GM19463 (cell line): ENCODE results near the gene DIO3.
"Not testable (repeated sequence)": the region's sequence is repeated elsewhere in the genome, so short reads cannot be mapped to it uniquely, and the experiment has no call there.

Source experiments
- ATAC-seq: cut with Tn5 transposase; IDR thresholded peaks from one replicate; pipeline ENCODE4 v1.9.1; 2021; ENCODE audit warnings: mild to moderate bottlenecking, moderate library complexity; ENCODE audit not compliant: unreplicated experiment

DIO3 gene

DNA sequence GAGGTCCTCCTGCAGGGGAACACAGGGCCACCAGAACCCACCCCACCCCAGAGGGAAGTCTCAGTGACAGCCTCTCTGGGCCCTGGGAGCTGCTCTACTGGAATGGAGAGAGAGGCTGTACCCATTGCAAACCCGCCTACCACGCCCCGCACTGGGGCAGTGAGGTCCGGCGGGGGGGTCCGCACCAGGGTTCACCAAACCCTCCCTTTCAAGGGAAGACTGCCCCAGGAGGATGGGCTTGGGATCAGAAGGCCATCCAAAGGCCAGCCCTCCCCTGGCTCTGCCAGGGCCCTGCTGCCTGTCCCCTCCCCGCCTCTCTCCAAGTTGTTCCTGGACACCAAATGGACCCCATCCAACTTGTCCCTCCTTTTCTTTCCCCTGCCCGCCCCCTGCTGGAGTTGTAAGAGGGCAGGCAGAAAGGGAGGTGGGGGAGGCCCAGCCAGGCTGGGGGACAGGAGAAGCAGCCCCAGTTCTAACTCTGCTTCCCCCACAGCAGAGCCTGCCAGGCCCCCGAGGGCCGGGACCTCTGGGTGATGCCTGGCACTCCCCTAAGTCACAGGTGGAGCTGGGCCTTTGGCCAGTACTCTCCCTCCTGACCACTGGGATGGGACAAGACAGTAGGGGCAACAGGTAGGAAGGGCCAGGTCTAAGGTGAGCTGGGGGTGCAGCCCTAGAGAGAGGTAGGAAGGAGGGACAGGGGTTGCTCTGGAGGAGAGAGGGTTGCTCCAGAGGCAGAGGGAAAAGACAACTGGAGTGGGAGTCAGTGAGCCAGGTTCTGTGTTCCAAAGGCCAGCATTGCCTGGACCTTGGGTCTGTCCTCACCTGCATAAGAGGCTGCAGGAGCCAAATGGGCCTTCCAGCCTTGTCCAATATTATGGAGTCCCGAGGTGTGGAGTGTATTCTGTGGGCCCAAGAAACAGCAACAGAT lies 3.2 kb upstream of the DIO3 start:
- ATAC-seq = no peak

DNA sequence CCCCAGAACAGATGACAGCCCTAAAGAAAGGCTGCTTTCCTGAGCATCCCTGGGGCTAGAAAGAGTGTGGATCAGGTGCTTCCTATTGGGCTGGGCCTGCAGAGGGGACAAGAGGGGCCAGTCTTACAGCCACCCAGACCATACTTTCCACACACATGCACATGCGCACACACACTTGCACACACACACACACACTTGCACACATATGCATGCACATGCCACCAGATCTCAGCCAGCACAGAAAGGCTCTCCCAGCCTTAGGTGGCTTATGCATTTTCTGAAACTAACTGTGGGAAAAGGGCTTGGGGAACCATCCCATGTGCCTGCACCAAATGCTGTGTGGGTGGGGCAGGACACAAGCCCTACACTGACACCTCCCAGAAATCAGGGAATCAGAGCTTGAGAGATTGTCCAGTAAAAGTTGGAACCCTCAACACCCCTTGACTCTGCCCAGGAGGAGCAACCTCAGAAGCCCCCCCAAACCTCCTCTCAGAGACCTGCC lies 2.5 kb upstream of the DIO3 start:
- no peak for ATAC-seq

DNA sequence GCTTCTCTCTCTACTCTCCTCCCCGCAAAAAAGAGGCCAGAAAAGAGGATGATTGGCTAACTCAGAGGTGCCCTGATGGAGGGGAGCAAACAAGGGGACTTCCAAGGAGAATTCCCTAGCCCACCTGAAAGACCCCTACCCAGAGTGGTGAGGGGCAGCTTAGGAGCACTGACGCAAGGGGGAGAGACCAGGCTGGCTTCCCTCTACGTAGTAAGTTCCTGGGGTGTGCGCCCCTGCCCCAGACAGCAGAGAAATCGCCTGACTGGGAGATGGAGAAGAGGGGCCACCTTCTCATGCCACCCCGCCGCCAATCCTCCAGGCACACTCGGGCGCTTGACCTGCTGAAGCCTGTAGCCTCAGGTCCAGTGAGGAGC lies 2.1 kb upstream of the DIO3 start:
- ATAC-seq = no peak

DNA sequence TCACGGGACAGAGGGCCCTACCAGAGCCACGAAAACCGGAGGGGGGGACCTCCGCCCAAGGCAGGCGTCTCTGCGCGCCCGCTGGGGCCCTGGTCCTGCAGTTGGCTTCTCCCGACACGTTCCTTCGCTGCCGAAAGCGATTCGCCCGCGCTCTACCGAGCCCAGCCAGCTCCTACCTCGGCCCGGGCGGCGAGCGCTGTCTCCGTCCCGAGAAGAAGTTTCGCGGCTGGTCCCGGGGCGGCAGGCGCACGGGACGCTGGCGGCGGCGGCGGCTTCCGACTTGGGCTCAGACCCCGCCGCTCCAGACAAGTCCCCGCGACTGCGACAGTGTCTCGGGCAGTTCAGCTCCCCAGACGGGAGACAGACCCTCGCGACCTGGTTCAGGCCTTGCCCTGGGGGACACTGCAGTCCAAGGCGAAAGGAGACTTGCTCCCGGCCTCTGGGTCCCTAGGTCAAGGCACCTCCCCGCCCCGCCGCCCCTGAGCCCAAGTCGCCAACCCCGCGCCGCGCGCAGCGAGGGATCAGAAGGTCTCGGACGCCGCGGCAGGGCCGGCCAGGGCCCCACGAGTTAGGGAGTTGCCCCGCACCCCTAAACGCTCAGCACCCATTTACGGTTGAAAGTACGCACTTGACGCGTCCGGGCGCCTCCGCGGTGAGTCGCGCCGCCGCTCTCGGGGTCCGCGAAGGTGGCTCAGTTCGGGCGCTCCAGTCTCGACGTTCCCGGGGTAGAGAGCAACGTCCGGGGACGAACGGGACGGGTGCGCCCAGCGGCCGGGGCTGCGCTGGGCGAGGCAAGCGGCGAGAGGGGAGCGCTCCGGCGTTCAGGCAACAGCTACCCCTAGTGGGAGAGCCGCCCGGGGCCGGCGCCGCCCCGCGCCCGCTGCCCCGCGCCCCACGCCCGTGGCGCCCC lies 1.4 kb upstream of the DIO3 start:
- no peak for ATAC-seq

DNA sequence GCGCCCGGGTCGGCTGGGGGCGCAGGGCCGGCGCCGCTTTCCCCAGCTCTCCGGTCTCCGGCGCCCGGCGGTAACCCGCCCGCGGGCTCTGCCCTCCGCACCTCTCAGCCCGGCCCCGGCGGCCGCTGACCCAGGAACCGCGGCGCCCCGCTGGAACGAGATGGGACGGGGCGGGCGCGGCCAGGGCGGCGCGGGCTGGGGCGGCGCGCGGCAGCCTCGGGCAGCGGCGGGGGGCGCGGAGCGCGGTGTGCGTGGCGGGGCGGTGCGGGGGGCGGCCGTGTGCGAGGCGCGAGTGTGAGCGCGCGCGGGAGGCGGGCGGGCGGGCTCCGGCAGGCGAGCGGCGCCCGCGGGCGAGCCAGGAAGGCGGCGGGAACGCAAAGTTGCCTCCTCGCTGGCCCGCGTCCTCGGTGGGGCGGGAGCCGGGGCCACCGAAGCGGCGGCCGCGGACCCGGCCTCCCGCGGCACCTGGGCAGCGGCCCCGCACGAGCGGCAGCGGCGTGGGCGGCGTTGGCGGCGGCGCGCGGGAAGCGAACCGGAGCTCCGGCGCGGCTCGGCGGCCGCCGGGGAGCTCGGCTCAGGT lies 671 bp upstream of the DIO3 start:
- ATAC-seq = no peak

DNA sequence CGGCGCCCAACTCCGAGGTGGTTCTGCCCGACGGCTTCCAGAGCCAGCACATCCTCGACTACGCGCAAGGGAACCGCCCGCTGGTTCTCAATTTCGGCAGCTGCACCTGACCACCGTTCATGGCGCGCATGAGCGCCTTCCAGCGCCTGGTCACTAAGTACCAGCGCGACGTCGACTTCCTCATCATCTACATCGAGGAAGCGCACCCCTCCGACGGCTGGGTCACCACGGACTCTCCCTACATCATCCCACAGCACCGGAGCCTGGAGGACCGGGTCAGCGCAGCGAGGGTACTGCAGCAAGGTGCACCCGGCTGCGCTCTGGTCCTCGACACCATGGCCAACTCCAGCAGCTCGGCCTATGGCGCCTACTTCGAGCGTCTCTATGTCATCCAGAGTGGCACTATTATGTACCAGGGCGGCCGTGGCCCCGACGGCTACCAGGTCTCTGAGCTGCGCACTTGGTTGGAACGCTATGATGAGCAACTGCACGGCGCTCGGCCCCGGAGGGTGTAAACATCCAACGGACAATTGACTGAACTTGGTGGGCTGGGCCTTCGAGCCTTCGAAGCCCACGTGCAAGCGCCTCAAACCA lies 699 bp downstream of the DIO3 start:
- ATAC-seq = no peak

DNA sequence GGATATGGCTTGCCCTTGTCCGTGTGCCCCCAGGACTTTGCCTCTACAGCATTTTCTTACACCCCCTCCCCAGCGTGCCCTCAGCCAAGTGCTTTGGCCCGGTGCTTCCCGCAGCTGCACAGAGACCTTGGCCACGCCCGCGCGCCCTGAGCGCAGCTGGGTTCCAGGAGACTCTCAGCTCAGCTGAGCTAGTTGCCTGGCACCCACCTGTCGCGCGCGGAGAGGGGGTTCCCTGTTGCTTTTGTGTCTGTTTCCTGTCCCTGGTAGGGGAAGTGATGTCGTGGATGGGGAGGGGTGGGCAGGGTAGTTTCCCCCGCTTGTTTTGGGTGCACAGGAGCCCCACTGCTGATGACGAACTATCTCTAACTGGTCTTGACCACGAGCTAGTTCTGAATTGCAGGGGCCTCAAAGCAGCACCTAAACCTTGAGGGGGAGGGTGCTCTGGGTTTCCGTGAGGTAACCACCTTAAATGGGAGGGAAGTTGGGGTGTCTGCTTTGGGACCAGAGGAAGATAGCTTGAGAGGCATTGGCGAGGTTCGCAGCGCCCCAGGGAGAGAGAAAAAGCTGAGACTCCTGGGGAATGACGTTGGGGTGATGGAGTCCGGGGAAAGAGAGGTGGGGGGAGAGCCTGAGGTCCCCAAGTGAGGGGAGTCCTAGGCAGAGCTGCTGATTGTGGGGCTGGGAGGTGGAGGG lies 1.5 kb downstream of the DIO3 start:
- ATAC-seq = no peak

DNA sequence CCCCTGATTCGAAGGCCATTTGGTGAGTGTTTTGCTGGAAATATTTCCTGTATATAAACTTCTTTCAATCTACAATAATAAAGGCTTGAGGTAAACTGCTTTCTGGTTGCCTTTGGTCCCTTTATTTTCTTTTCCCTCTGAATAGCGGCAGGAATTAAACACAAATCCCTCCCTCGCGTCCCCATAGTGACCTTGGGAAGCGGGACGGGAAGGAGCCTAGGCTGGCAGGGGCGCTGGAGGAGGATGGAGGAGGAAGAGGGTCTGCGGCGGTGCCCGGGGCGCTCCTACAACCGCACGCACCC lies 2.0 kb downstream of the DIO3 start:
- no peak for ATAC-seq

DNA sequence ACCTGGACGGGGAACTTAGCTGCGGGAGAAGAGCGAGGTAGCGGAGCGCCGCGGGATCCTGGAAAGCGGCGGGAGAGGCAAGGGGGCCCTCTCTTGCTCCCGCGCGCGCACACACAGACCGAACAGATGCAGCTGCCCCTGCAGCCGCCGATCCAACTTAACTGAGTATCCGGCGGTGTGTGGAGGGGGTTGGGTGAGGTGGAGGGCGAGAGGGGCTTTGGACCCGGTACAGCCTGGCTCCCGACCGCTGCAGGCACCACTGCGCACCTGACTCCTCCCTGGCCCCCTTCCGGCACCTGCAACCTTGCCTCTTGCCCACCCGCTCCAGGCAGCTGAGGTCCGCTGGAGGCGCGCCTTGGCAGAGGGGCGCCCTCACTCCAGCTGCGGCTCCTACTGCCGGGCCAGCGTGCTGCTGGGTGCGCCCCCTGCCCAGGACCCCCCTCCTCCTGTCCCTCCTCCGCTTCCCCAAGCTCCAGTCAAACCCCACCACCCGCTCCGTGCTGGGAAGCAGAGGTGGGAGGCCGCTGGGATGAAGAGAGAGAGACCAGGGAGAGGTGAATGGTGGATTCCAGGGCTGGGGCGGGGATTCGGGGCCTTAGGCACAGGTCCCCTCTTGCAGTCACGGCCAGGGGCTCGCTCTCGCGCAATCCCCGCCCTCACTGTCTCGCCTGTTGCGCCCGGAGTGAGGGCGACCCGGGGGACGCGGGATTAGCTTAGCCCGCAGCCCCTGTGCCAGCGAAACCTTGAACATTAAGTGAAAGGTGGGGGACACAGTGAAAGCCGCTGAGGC lies 2.6 kb downstream of the DIO3 start:
- ATAC-seq = no peak

DNA sequence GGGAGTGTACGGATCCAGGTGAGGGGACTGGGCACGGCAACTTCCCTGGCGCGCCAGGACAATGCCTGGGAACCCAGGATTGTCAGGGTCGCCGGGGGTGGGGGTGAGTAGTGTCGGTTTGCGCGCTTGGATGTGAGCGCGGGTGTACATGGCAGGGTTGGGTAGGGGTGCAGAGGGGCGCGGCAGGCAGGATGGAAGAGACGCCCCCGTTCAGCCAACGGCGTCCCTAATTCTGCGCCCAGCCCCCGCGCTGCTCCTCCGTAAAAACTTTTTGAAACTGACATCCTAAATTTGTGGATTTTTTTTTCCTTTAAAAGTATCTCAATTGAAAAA lies 3.1 kb downstream of the DIO3 start:
- ATAC-seq = no peak

DNA sequence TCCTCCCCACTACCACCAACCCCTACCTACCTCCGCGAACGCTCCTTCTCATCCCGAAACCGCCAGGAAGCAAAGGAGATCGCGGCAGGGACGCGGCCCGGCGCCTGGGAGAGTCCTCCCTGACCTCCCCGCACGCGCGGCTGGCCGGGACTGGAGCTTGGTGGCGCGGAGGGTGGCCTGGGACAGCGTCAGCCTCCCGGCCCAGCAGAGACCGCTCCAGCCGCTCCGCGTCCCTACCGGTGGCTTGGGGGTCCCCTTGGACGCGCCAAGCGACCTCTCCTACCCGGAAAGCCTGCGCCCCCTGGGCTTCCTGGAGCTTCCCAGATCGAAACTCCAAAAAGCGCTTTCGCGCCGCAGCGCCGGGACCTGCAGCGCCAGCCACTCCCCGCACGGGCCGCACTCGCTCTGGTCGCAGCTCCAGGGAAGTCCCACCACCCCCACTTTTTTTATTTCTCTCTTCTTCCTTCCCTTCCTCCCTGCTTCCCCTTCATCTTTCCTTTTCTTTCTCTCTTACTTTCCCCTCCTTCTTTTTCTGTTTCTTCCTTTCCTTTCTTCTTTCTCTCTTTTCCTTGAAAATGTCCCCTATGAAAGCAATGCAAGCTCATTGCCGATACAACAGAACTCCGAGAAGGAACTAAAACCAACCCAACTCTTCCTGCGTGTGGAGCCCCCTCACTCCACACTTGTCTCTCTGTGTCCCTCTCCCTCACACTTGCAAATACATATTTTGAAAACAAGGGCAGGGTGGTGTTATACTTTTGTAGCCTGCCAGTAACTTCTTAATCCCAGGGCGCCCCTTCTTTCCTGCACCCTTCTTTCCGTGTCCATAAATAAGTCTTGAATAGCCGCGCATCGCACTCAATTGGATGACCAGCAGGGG lies 3.8 kb downstream of the DIO3 start:
- no peak for ATAC-seq

DNA sequence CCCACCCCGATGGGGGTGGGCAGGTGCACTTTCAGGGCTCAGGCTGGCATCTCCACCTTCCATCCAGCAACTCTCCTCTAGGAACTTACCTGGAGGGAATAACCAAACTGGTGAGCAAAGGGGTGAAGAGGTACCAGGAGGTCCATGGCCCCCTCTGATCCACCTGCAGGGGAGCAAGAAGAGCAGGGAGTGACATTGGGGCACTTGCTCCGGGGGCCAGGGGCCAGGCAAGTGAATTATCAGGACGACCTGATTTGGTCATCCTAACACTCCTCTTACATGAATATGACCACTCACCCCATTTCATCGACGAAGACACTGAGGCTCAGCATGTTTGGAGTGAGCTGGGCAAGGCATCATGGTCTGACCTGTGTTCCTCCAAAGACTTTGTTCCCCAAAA lies 6.0 kb downstream of the DIO3 start:
- no peak for ATAC-seq

DNA sequence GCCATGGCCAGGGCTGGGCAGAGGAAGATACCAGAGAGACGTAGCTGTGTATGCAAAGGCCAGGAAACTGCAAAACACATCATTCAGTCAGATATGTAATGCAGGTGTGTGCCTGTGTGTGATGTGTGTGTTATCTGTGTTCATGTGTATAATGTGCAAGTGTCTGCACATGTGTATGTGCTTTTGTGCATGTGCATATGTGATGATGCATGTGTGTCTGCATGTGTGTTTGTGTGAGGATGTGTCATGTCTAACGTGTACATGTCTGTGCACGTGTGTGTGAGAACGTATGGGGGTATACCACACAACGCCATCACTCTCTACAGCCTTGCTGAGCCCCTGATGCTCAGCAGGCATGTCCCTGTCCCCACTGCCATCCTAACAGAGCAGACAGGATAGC lies 9.7 kb downstream of the DIO3 start:
- no peak for ATAC-seq

DNA sequence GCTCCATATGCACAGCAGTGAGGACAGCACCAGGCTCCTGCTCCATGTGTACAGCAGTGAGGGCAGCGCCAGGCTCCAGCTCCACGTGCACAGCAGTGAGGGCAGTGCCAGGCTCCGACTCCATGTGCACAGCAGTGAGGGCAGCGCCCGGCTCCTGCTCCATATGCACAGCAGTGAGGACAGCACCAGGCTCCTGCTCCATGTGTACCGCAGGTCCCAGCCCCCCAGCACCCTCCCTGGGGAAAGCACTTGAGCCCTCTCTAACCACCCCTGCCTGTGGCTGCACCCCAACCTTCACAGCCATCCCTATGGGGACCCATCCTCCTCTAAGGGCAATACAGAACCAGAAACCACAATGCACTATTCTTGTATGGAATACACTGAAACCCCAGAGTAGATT lies 11.2 kb downstream of the DIO3 start:
- ATAC-seq = not testable (repeated sequence)

DNA sequence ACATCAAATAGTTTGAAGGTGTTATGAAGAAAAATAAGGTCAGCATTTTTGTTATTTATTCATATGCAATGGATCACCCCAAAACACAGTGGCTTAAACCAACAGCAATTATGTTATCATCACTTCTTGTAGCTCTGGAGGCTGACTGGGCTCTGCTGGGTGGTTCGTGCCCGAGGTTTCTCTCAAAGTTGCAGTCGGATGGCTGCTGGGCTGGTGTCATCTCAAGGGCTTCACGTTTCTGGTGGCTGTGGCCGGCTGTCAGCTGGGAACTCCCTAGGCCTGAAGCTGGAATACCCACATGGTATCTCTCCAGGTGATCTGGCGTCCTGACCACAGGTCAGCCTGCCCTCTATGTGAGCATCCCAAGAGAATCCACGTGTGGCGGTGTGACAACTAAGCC lies 12.0 kb downstream of the DIO3 start:
- no peak for ATAC-seq

DNA sequence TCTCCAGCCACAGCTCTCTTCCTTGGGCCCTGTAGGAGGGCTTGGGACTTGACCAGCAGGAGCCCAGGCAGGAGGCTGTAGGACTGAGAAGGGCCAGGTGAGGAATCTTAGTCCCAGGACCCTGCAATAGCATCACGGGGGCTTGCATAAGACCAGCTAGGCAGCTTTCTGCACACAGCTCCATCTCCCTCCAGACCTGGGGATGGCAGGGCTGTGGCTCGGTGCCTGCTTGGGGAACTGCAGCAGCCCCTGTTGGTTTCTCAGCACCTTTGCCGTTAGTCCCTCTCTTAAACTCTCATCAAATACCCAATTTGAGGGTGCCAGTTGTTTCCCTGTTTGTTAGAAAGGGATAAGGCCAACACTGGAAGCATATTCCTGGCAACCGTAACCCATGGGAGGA lies 14.3 kb downstream of the DIO3 start:
- ATAC-seq = no peak

DNA sequence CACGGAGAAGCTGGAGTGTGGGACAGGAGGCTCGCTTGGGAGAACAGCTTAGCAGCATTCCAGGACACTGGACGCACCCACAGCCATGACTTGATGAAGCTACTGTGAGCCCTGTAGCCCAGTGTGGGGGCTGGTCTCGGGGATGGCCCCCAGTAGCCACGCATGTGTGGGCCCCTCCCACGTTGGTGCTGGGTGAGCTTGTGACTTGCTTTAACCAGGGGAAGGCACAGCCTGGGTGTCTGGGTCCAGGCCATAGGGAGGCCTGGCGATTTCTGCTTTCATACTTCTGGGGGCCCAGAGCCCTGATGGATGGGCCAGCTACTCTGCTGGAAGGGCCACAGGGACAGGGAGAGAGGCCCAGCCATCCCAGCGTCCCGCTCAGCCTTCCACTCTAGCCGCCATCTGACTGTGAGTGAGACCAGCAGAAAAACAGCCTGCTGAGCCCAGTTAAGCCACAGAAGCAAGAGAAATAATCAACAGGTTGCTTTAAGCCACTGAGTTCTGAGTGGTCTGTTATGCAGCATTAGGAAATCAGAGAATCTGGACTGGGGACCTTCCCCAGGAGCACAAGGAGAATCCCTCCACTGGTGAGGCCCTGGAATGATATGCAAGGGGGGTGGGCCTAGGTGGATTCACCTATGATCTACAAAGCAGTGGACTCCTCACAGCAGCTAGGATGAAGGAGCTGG lies 16.1 kb downstream of the DIO3 start:
- no peak for ATAC-seq

DNA sequence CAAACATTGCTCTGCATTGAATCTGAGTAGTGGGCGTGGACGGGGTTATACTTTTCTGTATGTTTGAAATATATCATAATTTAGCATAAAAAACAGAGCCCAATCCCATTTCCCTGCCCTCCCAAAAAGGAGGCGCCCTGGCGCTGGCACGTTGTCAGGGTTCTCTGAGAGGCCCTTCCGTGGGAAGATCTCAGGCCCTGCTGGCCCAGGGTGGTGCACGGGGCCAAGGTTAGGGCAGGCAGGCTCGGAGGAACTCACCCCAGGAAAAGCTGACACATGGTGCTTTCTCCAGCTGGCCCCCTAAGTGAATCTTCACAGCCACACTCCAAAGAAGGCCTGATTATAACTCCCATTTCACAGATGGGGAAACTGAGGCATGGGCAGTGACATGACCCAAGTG lies 17.2 kb downstream of the DIO3 start:
- ATAC-seq = no peak
